Loucy (cell line): ENCODE measurements around the gene CRYM.

ENCODE experiments used
- H2AFZ ChIP-seq: fragments of 200-600 bp; sonication (generic); 2 replicates; pipeline ENCODE4 v1.6.0; 2016; ENCODE audit warnings: antibody characterized with exemption, mild to moderate bottlenecking, low read length, moderate library complexity
- H3F3A ChIP-seq: fragments of 200-600 bp; 2 replicates; pipeline ENCODE4 v1.6.0; 2016; ENCODE audit warnings: antibody characterized with exemption, low read depth, mild to moderate bottlenecking
- H3K27me3 ChIP-seq: fragments of 200-600 bp; sonication (generic); 2 replicates; pipeline ENCODE4 v1.6.1; 2014; ENCODE audit warnings: low read length, mild to moderate bottlenecking; ENCODE audit not compliant: insufficient read depth, poor library complexity, severe bottlenecking
- H3K36me3 ChIP-seq: fragments of 200-600 bp; sonication (generic); 2 replicates; pipeline ENCODE4 v1.6.1; 2016; ENCODE audit warnings: low read length; ENCODE audit not compliant: insufficient read depth
- H3K4me1 ChIP-seq: fragments of 200-600 bp; sonication (generic); 2 replicates; pipeline ENCODE4 v1.5.1; 2014; ENCODE audit warnings: low read length, mild to moderate bottlenecking; ENCODE audit not compliant: insufficient read depth, poor library complexity, severe bottlenecking
- H3K4me2 ChIP-seq: fragments of 200-600 bp; sonication (generic); 2 replicates; pipeline ENCODE4 v1.6.0; 2014; ENCODE audit warnings: antibody characterized with exemption, low read length, low read depth, mild to moderate bottlenecking; ENCODE audit not compliant: poor library complexity, severe bottlenecking
- H3K4me3 ChIP-seq: fragments of 200-600 bp; sonication (generic); 2 replicates; pipeline ENCODE4 v1.5.1; 2014; ENCODE audit warnings: low read length, mild to moderate bottlenecking, mixed read lengths; ENCODE audit not compliant: poor library complexity, severe bottlenecking
- H3K79me2 ChIP-seq: fragments of 200-600 bp; sonication (generic); 2 replicates; pipeline ENCODE4 v1.6.1; 2014; ENCODE audit warnings: low read length; ENCODE audit not compliant: insufficient read depth
- H3K9ac ChIP-seq: fragments of 200-600 bp; sonication (generic); 2 replicates; pipeline ENCODE4 v1.6.0; 2014; ENCODE audit warnings: mild to moderate bottlenecking, low read depth, low read length, moderate library complexity; ENCODE audit not compliant: poor library complexity, severe bottlenecking
- H3K9me2 ChIP-seq: fragments of 200-600 bp; sonication (generic); replicated peaks from 2 replicates; pipeline ENCODE4 v1.6.1; 2016; ENCODE audit warnings: low read depth, low read length, mixed read lengths
- H3K9me3 ChIP-seq: fragments of 200-600 bp; sonication (generic); 2 replicates; pipeline ENCODE4 v1.6.1; 2014; ENCODE audit warnings: mild to moderate bottlenecking, antibody characterized with exemption, low read length, low read depth; ENCODE audit not compliant: insufficient read depth
- H4K20me1 ChIP-seq: fragments of 200-600 bp; sonication (generic); 2 replicates; pipeline ENCODE4 v1.6.0; 2014; ENCODE audit warnings: antibody characterized with exemption, low read length, mild to moderate bottlenecking; ENCODE audit not compliant: insufficient read depth, poor library complexity, severe bottlenecking
- EZH2phosphoT487 ChIP-seq: fragments of 200-600 bp; IDR thresholded peaks from 2 replicates; pipeline ENCODE4 v1.6.1; 2018; ENCODE audit warnings: antibody characterized with exemption, mild to moderate bottlenecking, moderate library complexity, borderline replicate concordance
- TF ChIP-seq, protein P1 (sequence below): fragments of 200-600 bp; sonication (generic); conservative IDR thresholded peaks from 2 replicates; pipeline ENCODE4 v1.5.1; 2014; ENCODE audit warnings: mild to moderate bottlenecking, antibody characterized with exemption, low read length

The CRYM gene

DNA sequence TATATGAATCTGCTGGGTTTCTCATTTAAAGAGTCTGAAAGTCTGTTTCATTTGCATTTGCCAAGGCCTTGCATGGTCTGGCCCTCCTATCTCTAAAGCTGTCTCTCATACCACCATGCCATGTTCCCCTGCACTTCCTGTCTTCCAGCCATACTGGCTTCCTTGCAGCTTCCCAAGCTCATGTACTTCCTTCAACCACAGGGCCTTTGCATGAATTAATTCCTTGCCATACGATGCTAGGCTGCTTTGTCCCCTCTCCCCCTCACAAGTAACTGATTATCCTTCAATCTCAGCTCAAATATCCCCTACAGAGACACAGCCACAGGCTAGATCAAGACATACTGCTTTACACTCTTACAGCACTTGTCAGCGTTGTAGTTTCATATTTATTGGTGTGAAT is 5.8 kb downstream of the CRYM start:
- H3K27me3 ChIP-seq = no peaks in the 10 kb centered on the region
- no peaks in the 10 kb centered on the region for H3K79me2 ChIP-seq
- H3K9me3 ChIP-seq = no peaks in the 10 kb centered on the region
- no peaks in the 10 kb centered on the region for H3F3A ChIP-seq
- H3K9ac ChIP-seq = no peak overlapping the region
- no peak overlapping the region for H3K4me2 ChIP-seq
- H3K9me2 ChIP-seq = no peaks in the 10 kb centered on the region
- H2AFZ ChIP-seq = no peak overlapping the region
- H3K4me3 ChIP-seq = no peak overlapping the region
- TF ChIP-seq EZH2phosphoT487 = no peak
- TF ChIP-seq, protein P1, sequence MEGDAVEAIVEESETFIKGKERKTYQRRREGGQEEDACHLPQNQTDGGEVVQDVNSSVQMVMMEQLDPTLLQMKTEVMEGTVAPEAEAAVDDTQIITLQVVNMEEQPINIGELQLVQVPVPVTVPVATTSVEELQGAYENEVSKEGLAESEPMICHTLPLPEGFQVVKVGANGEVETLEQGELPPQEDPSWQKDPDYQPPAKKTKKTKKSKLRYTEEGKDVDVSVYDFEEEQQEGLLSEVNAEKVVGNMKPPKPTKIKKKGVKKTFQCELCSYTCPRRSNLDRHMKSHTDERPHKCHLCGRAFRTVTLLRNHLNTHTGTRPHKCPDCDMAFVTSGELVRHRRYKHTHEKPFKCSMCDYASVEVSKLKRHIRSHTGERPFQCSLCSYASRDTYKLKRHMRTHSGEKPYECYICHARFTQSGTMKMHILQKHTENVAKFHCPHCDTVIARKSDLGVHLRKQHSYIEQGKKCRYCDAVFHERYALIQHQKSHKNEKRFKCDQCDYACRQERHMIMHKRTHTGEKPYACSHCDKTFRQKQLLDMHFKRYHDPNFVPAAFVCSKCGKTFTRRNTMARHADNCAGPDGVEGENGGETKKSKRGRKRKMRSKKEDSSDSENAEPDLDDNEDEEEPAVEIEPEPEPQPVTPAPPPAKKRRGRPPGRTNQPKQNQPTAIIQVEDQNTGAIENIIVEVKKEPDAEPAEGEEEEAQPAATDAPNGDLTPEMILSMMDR = no peak
- H4K20me1 ChIP-seq = no peaks in the 10 kb centered on the region
- H3K36me3 ChIP-seq = no peaks in the 10 kb centered on the region
- H3K4me1 ChIP-seq = no peaks in the 10 kb centered on the region

GRCh38 chr16:21268236-21268635 is 9.9 kb downstream of the CRYM start:
- no peak overlapping the region for H3K4me3 ChIP-seq
- H3K79me2 ChIP-seq = no peaks in the 10 kb centered on the region
- no peak overlapping the region for H3K4me2 ChIP-seq
- H3K9me2 ChIP-seq = no peaks in the 10 kb centered on the region
- no peaks in the 10 kb centered on the region for H3K36me3 ChIP-seq
- H3K9ac ChIP-seq = no peak overlapping the region
- no peaks in the 10 kb centered on the region for H3K4me1 ChIP-seq
- H3K27me3 ChIP-seq = no peaks in the 10 kb centered on the region
- H3F3A ChIP-seq = no peaks in the 10 kb centered on the region
- no peaks in the 10 kb centered on the region for H4K20me1 ChIP-seq
- no peaks in the 10 kb centered on the region for H3K9me3 ChIP-seq
- TF ChIP-seq EZH2phosphoT487 = no peak
- TF ChIP-seq, protein P1 = no peak
- H2AFZ ChIP-seq = no peak overlapping the region

DNA sequence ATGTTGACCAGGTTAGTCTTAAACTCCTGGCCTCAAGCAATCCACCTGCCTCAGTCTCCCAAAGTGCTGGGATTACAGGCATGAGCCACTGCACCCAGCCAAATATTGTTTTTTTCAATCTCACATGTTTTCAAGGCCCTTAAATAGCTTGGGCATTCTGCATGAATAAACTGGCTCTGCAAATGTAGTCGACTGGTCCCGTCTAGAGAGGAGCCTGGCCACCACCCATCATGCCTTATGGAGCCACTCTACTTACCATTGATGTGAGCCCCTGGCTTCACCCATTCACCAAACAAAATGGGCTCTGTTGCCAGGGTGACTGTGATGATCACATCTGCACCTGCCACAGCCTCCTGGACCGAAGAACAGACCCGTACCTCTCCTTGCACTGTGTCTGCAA is 10.8 kb downstream of the CRYM start:
- no peaks in the 10 kb centered on the region for H4K20me1 ChIP-seq
- no peak overlapping the region for H3K4me3 ChIP-seq
- H3K9me2 ChIP-seq = no peaks in the 10 kb centered on the region
- no peaks in the 10 kb centered on the region for H3K9me3 ChIP-seq
- H3K79me2 ChIP-seq = no peaks in the 10 kb centered on the region
- H3K4me1 ChIP-seq = no peaks in the 10 kb centered on the region
- H3K9ac ChIP-seq = no peak overlapping the region
- H3F3A ChIP-seq = no peaks in the 10 kb centered on the region
- no peaks in the 10 kb centered on the region for H3K36me3 ChIP-seq
- no peak for TF ChIP-seq EZH2phosphoT487
- TF ChIP-seq, protein P1 = no peak
- H2AFZ ChIP-seq = no peak overlapping the region
- H3K4me2 ChIP-seq = no peak overlapping the region
- no peaks in the 10 kb centered on the region for H3K27me3 ChIP-seq
